Esophagus muscularis mucosa (tissue), 4 donors: Measurements from ENCODE around the gene TEX261. TPM values are rescaled to one million over a fixed set of nuclear protein-coding genes. Genes with fewer than 3 reads are reported as not detected.

Experiments
- DNase-seq: peaks from one replicate; pipeline ENCODE4 v3.0.0-alpha.2; 2017; ENCODE audit errors: extremely low spot score
- H3K27ac ChIP-seq, 4 donors: fragments of 200-600 bp; sonication (generic); replicated peaks in 1 of 4; 1 replicate in 3 of 4; 2 replicates in 1 of 4; pipeline ENCODE4 v1.5.1; 2016 to 2019; ENCODE audit warnings: mild to moderate bottlenecking in 1 of 4
- H3K27me3 ChIP-seq, 4 donors: fragments of 200-600 bp; sonication (generic); one replicate each; pipeline versions ENCODE4 v1.5.1 to v1.6.0; 2016 to 2019
- H3K36me3 ChIP-seq, 4 donors: fragments of 200-600 bp; sonication (generic); one replicate each; pipeline ENCODE4 v1.5.1; 2016 to 2019
- H3K4me1 ChIP-seq, 4 donors: fragments of 200-600 bp; sonication (generic); one replicate each; pipeline ENCODE4 v1.5.1; 2016 to 2019
- H3K4me3 ChIP-seq, 4 donors: fragments of 200-600 bp; sonication (generic); 1 replicate in 2 of 4; 2 replicates in 2 of 4; pipeline ENCODE4 v1.5.1; 2016 to 2019; ENCODE audit warnings: mild to moderate bottlenecking in 4 of 4, moderate library complexity in 1 of 4
- H3K9me3 ChIP-seq, 4 donors: fragments of 200-600 bp; sonication (generic); 1 replicate in 3 of 4; 2 replicates in 1 of 4; pipeline ENCODE4 v1.5.1; 2016 to 2019
- EP300 ChIP-seq: sonication (generic); formaldehyde crosslinking; IDR thresholded peaks from one replicate; pipeline ENCODE4 v1.6.1; 2017; ENCODE audit warnings: antibody characterized with exemption
- POLR2A ChIP-seq: fragments of 450-650 bp; IDR thresholded peaks from one replicate; pipeline ENCODE4 v1.6.1; 2017; ENCODE audit warnings: antibody characterized with exemption, moderate library complexity, mild to moderate bottlenecking, low read depth
- POLR2AphosphoS5 ChIP-seq, 2 donors: sonication (generic); formaldehyde crosslinking; IDR thresholded peaks; one replicate each; pipeline ENCODE4 v1.6.1; 2017; ENCODE audit warnings: antibody characterized with exemption in 2 of 2
- WGBS: methylation state at CpG from one replicate; pipeline ENCODE4 v1.1.5; 2018; 5-methylcytosine and 5-hydroxymethylcytosine counted together
- intact Hi-C: fragments of 100-400 bp; cut with DNase I; formaldehyde crosslinking; loops from one replicate; pipeline ENCODE4 v1.15.1; 2023
- small RNA-seq, 3 donors: library from RNA; depleted of rRNA; stranded (forward); fragments of <200 nt; gene quantifications; one replicate each; pipeline ENCODE3, GENCODE V24; 2016
- total RNA-seq, 4 donors: library from RNA; depleted of rRNA; stranded (reverse); fragments of >200 nt; gene quantifications; one replicate each; pipeline versions ENCODE4 v1.1.0 to v1.2.1, GENCODE V29; 2016
- TF ChIP-seq, protein P1 (sequence below), 3 experiments: fragments of 200-600 bp in 2 of 3; fragments of 450-650 bp in 1 of 3; sonication (generic) in 2 of 3; IDR thresholded peaks; one replicate each; pipeline ENCODE4 v1.5.1; 2017 to 2019; ENCODE audit warnings: antibody characterized with exemption in 3 of 3, mild to moderate bottlenecking in 2 of 3, moderate library complexity in 1 of 3

The TEX261 gene
- total RNA-seq, 4 donors from 2014 or later: 21.6 to 37.7 (median 33.3) TPM

DNA sequence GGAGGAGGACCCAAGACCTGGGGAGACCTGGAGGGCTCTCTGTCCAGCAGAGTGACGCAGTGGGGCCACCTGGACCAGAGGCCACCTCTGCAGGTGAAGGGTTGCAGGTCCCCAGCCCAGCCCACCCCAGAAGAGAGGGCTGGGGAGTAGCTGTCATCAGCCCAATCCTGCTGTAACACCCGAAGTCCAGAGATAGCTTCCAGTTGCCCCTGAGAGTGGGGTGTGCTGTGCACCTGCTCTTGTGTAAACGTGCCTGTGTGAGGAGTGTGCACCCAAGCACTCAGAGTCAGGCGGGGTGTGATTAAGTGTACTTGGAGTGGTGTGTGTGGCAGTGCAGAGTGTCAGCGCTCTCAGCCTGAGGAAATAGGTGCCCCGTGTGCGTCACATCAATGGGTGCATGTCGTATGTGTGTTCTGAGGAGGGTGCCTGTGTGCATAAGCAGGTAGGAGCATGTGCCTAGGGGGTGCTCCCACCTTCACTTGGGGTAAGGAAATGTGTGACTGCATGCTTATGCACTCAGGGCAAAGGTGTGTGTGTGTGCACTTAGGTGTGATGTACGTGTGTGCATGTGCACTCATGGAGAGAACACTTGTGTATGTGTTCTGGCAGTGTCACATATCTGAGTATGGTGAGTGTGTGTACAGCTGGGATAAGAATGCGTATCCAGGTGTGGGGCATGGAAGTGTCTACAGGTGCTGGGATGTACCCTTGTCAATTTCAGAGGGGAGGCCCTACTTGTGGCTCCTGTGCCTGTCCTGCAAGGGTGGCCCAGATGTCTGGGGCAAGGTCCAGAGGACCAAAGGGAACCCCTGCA lies 58.3 kb downstream of the TEX261 start:
- DNase-seq: no peak
- H3K4me3 ChIP-seq: no peak overlapping the region
- no peaks in the 10 kb centered on the region for H3K4me1 ChIP-seq
- peaks cover 0 to 81% (median 0%) of the 10 kb centered on the region in 4 donors for H3K27me3 ChIP-seq
- WGBS: 88% methylated on average over 9 of the region's 10 CpGs
- intact Hi-C loops: no loop called here
- H3K27ac ChIP-seq: no peak overlapping the region
- TF ChIP-seq POLR2A: no peak
- TF ChIP-seq, protein P1, sequence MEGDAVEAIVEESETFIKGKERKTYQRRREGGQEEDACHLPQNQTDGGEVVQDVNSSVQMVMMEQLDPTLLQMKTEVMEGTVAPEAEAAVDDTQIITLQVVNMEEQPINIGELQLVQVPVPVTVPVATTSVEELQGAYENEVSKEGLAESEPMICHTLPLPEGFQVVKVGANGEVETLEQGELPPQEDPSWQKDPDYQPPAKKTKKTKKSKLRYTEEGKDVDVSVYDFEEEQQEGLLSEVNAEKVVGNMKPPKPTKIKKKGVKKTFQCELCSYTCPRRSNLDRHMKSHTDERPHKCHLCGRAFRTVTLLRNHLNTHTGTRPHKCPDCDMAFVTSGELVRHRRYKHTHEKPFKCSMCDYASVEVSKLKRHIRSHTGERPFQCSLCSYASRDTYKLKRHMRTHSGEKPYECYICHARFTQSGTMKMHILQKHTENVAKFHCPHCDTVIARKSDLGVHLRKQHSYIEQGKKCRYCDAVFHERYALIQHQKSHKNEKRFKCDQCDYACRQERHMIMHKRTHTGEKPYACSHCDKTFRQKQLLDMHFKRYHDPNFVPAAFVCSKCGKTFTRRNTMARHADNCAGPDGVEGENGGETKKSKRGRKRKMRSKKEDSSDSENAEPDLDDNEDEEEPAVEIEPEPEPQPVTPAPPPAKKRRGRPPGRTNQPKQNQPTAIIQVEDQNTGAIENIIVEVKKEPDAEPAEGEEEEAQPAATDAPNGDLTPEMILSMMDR (IDR thresholded peaks at IDR 0.05): no peak
- no peak for TF ChIP-seq POLR2AphosphoS5 (IDR thresholded peaks at IDR 0.05)
- no peak for TF ChIP-seq EP300
- H3K36me3 ChIP-seq: no peaks in the 10 kb centered on the region
- no peaks in the 10 kb centered on the region for H3K9me3 ChIP-seq

Small RNAs within 50 kb of the gene (small RNA-seq; reads per million reads assigned to genes)
- 0 reads per million in 3 donors for gene RN7SL160P

Other genes starting within 250 kb of the TEX261 start
- gene ADD2, start 226.7 kb downstream of the TEX261 start, total RNA-seq: 1 to 10 TPM; 2.5 to 8.6 (median 5.0) TPM
- gene FIGLA, start 204.2 kb downstream of the TEX261 start, total RNA-seq: not detected
- gene CLEC4F, start 174.3 kb downstream of the TEX261 start, total RNA-seq: under 1 TPM in 3 of 4 donors, not detected in 1; 0.13 to 0.63 (median 0.42) TPM
- gene CD207, start 159.1 kb downstream of the TEX261 start, total RNA-seq: 1 to 10 TPM in 2 of 4 donors, under 1 TPM in 2; 0.26 to 1.7 (median 0.68) TPM
- gene VAX2, start 94.3 kb downstream of the TEX261 start, total RNA-seq: 1 to 10 TPM in 3 of 4 donors, under 1 TPM in 1; 0.33 to 2.5 (median 1.5) TPM
- gene ATP6V1B1, start 59.0 kb downstream of the TEX261 start, total RNA-seq: 1 to 10 TPM in 1 of 4 donors, under 1 TPM in 1, not detected in 2; 0.83 to 1.6 TPM
- gene ANKRD53, start 16.2 kb downstream of the TEX261 start, total RNA-seq: 1 to 10 TPM in 1 of 4 donors, under 1 TPM in 3; under 0.01 to 3.2 (median 0.82) TPM
- 10 to 100 TPM; 49.0 to 81.4 (median 65.2) TPM for gene NAGK, start 73.8 kb upstream of the TEX261 start, total RNA-seq
- gene MCEE, start 135.4 kb upstream of the TEX261 start, total RNA-seq: 10 to 100 TPM in 3 of 4 donors, 1 to 10 TPM in 1; 9.0 to 23.3 (median 12.4) TPM
- gene MPHOSPH10, start 135.8 kb upstream of the TEX261 start, total RNA-seq: 10 to 100 TPM; 14.4 to 24.5 (median 17.9) TPM
- gene PAIP2B, start 232.2 kb upstream of the TEX261 start, total RNA-seq: 10 to 100 TPM; 11.2 to 16.9 (median 12.6) TPM